Right ventricle myocardium superior (tissue), 1 donor: ENCODE results near the gene G3BP2. TPM values are rescaled to one million over a fixed set of nuclear protein-coding genes. Genes with fewer than 3 reads are reported as not detected.

Source experiments
- ATAC-seq: fragments of 200-7000 bp; cut with Tn5 transposase; one replicate; pipeline ENCODE4 v1.9.1; 2020; ENCODE audit warnings: mild to moderate bottlenecking; ENCODE audit not compliant: poor library complexity
- DNase-seq: peaks from one replicate; pipeline ENCODE4 v3.0.0-alpha.2; 2020
- intact Hi-C: fragments of 100-400 bp; cut with DNase I; formaldehyde crosslinking; loops from one replicate; pipeline ENCODE4 v1.11.2; 2022
- total RNA-seq: library from RNA; stranded (reverse); fragmentation: NEBNext Ultra II Directional; extraction: Animal tissue kit (Norgen Biotek cat#: 25700); gene quantifications from one replicate; pipeline ENCODE4 v1.2.1, GENCODE V29; 2021
- donor health status: DM: no; HTN: yes; CAD: no; lungs with severe emphysema.

The G3BP2 gene
- total RNA-seq, 1 donor from 2014 or later, result 69.2 TPM

GRCh38 chr4:75596061-75596460 lies 77.2 kb downstream of the G3BP2 start:
- ATAC-seq (no peak), DNase-seq (no peak)

GRCh38 chr4:75593393-75593792 lies 79.8 kb downstream of the G3BP2 start:
- ATAC-seq (no peak), DNase-seq (no peak)
- intact Hi-C loops, result no loop called here

More at GRCh38 chr4:75596061-75596460, 77.2 kb downstream of the G3BP2 start:
- intact Hi-C loops, result no loop called here

Other genes starting within 250 kb of the G3BP2 start
- 44.1 TPM for gene RCHY1, start 159.0 kb downstream of the G3BP2 start, total RNA-seq
- gene THAP6, start 158.9 kb downstream of the G3BP2 start, total RNA-seq, result 17.0 TPM
- not detected for gene ODAPH, start 117.3 kb downstream of the G3BP2 start, total RNA-seq
- gene CDKL2, start 42.9 kb downstream of the G3BP2 start, total RNA-seq, result 0.13 TPM
- 87.7 TPM for gene USO1, start 51.2 kb upstream of the G3BP2 start, total RNA-seq
- not detected for gene PPEF2, start 229.0 kb upstream of the G3BP2 start, total RNA-seq